Iris pigment epithelial cell (primary cell): Measurements from ENCODE around the gene SHISA9.

Experiments used
- DNase-seq: peaks from one replicate; pipeline ENCODE4 v3.0.0-alpha.2; 2011; ENCODE audit warnings: low read depth

Gene SHISA9

GRCh38 chr16:13269905-13270528 is 368.6 kb downstream of the SHISA9 start:
- no peak for DNase-seq

GRCh38 chr16:13270602-13271001 is 369.2 kb downstream of the SHISA9 start:
- DNase-seq = no peak

- DNase-seq = no peak
Measured at GRCh38 chr16:13289515-13289914, 388.1 kb downstream of the SHISA9 start.
